Astrocyte (in vitro differentiated cells and primary cell): Measurements from ENCODE around the gene AUTS2. TPM values are rescaled to one million over a fixed set of nuclear protein-coding genes. Genes with fewer than 3 reads are reported as not detected.

Source experiments
- DNase-seq: peaks from one replicate; pipeline ENCODE4 v3.0.0-alpha.2; 2010; ENCODE audit warnings: low read depth
- FAIRE-seq: peaks from 2 replicates; lab custom pipeline; 2011; peaks lifted over from hg19 to GRCh38; lab: Jason Lieb, UNC
- H2AFZ ChIP-seq: 2 replicates; pipeline ENCODE4 v1.6.0; 2012; ENCODE audit warnings: low read depth, low read length, inconsistent platforms
- H3K27ac ChIP-seq: 2 replicates; pipeline ENCODE4 v1.5.1; 2011; ENCODE audit warnings: low read depth, low read length, inconsistent platforms
- H3K27me3 ChIP-seq: 2 replicates; pipeline ENCODE4 v1.6.0; 2011; ENCODE audit warnings: low read length, inconsistent platforms; ENCODE audit not compliant: insufficient read depth
- H3K36me3 ChIP-seq: 2 replicates; pipeline ENCODE4 v1.5.1; 2011; ENCODE audit warnings: low read length, inconsistent platforms; ENCODE audit not compliant: insufficient read depth
- H3K4me1 ChIP-seq: 2 replicates; pipeline ENCODE4 v1.5.1; 2011; ENCODE audit warnings: low read length, inconsistent platforms; ENCODE audit not compliant: insufficient read depth
- H3K4me2 ChIP-seq: 2 replicates; pipeline ENCODE4 v1.6.0; 2012; ENCODE audit warnings: low read length, inconsistent platforms
- H3K4me3 ChIP-seq: 2 replicates; pipeline ENCODE4 v1.5.1; 2011; ENCODE audit warnings: low read depth, mild to moderate bottlenecking, low read length, inconsistent platforms; ENCODE audit not compliant: insufficient read depth
- H3K79me2 ChIP-seq: 2 replicates; pipeline ENCODE4 v1.6.0; 2012; ENCODE audit warnings: mild to moderate bottlenecking, low read length, inconsistent platforms; ENCODE audit not compliant: insufficient read depth
- H3K9ac ChIP-seq: 2 replicates; pipeline ENCODE4 v1.6.0; 2012; ENCODE audit warnings: mild to moderate bottlenecking, low read length, inconsistent platforms
- H3K9me3 ChIP-seq: 2 replicates; pipeline ENCODE4 v1.5.1; 2012; ENCODE audit warnings: low read depth, mild to moderate bottlenecking, low read length, inconsistent platforms; ENCODE audit not compliant: insufficient read depth
- H4K20me1 ChIP-seq: 2 replicates; pipeline ENCODE4 v1.6.0; 2012; ENCODE audit warnings: low read length, inconsistent platforms; ENCODE audit not compliant: insufficient read depth
- H3K27ac Mint-ChIP-seq: one replicate; pipeline ENCODE4 v1.8.0; 2021; ENCODE audit warnings: mild to moderate bottlenecking, mixed read lengths; ENCODE audit not compliant: unreplicated experiment
- H3K27me3 Mint-ChIP-seq: one replicate; pipeline ENCODE4 v1.8.0; 2021; ENCODE audit warnings: low read depth, mixed read lengths; ENCODE audit not compliant: unreplicated experiment
- H3K36me3 Mint-ChIP-seq: one replicate; pipeline ENCODE4 v1.8.0; 2021; ENCODE audit warnings: low read depth, mixed read lengths; ENCODE audit not compliant: unreplicated experiment
- H3K4me1 Mint-ChIP-seq: one replicate; pipeline ENCODE4 v1.8.0; 2021; ENCODE audit warnings: low read depth, mixed read lengths; ENCODE audit not compliant: unreplicated experiment
- H3K4me3 Mint-ChIP-seq: one replicate; pipeline ENCODE4 v1.8.0; 2021; ENCODE audit warnings: mild to moderate bottlenecking, moderate library complexity, mixed read lengths; ENCODE audit not compliant: unreplicated experiment
- H3K9me3 Mint-ChIP-seq: one replicate; pipeline ENCODE4 v1.8.0; 2021; ENCODE audit warnings: mild to moderate bottlenecking, mixed read lengths; ENCODE audit not compliant: unreplicated experiment
- EZH2 ChIP-seq: IDR thresholded peaks from 2 replicates; pipeline ENCODE4 v1.6.1; 2012; ENCODE audit warnings: mild to moderate bottlenecking, low read length, inconsistent platforms; ENCODE audit not compliant: insufficient read depth
- total RNA-seq: library from RNA; stranded (reverse); gene quantifications from 2 replicates; pipeline ENCODE4 v1.2.1, GENCODE V29; 2021
- TF ChIP-seq, protein P1 (sequence below): IDR thresholded peaks from 2 replicates; pipeline ENCODE4 v1.5.1; 2011; ENCODE audit warnings: low read depth, mild to moderate bottlenecking, inconsistent platforms, low read length, moderate library complexity; ENCODE audit not compliant: insufficient read depth

AUTS2 gene
- total RNA-seq, 1 donor from 2014 or later, result 73.2 TPM

DNA sequence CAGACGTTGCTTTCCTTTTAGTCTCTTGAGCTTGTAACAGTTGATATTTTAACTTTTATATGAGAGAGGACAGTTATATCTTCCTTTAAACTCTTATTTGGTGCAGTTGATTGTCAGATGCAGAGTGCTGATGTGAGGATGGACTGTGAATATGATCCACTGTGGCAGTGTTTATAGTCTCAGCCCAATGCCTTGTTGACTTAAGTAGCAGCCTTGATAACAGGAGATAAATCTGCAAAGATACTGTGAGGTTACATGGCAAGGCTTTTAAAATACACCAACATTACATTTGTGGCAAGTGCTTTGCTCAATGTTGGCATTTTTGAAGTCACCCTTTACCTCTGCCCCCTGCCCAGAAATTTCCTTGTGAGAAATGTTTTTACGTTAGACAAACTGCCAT is 206.7 kb downstream of the AUTS2 start:
- Histone ChIP-seq H3K4me1 (peaks cover 3% of the 10 kb centered on the region), H3K36me3 (no peaks in the 10 kb centered on the region), H4K20me1 (peaks cover 50% of the 10 kb centered on the region), H3K9ac (no peak overlapping the region), H3K27me3 (no peaks in the 10 kb centered on the region), H3K9me3 (no peaks in the 10 kb centered on the region), H3K79me2 (no peaks in the 10 kb centered on the region), H3K4me3 (no peak overlapping the region), H2AFZ (no peak overlapping the region), H3K27ac (no peak overlapping the region), H3K4me2 (no peak overlapping the region)
- no peak for TF ChIP-seq EZH2
- TF ChIP-seq, protein P1, sequence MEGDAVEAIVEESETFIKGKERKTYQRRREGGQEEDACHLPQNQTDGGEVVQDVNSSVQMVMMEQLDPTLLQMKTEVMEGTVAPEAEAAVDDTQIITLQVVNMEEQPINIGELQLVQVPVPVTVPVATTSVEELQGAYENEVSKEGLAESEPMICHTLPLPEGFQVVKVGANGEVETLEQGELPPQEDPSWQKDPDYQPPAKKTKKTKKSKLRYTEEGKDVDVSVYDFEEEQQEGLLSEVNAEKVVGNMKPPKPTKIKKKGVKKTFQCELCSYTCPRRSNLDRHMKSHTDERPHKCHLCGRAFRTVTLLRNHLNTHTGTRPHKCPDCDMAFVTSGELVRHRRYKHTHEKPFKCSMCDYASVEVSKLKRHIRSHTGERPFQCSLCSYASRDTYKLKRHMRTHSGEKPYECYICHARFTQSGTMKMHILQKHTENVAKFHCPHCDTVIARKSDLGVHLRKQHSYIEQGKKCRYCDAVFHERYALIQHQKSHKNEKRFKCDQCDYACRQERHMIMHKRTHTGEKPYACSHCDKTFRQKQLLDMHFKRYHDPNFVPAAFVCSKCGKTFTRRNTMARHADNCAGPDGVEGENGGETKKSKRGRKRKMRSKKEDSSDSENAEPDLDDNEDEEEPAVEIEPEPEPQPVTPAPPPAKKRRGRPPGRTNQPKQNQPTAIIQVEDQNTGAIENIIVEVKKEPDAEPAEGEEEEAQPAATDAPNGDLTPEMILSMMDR, result no peak
- no peaks in the 10 kb centered on the region for H3K9me3 Mint-ChIP-seq
- H3K4me3 Mint-ChIP-seq, result no peak overlapping the region
- H3K27ac Mint-ChIP-seq, result no peak overlapping the region
- FAIRE-seq (no peak), DNase-seq (no peak)
- H3K36me3 Mint-ChIP-seq, result no peaks in the 10 kb centered on the region
- peaks cover 29% of the 10 kb centered on the region for H3K4me1 Mint-ChIP-seq
- no peaks in the 10 kb centered on the region for H3K27me3 Mint-ChIP-seq

DNA sequence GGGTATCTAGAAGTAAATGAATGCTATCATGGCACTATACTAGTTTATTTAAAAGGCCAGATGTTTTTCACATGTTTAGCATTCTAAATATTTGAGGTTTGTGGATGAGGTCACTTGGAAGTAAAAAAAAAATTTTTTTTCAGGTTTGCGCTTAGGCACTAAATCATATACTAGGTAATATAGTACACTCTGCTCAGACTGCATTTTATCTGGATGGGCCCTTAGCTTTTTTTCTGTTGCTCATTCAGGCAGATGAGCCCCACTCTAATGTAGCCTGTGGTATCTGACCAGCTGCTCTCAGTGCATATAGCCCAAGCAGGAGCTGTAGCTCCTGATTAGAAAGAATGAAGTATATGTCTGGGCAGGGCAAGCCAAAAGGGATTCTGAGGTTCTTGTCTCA is 210.1 kb downstream of the AUTS2 start:
- DNase-seq, result peak; percentile 63
- no peak overlapping the region for H3K4me2 ChIP-seq
- H3K4me1 Mint-ChIP-seq, result peaks cover 7% of the 10 kb centered on the region
- no peaks in the 10 kb centered on the region for H3K9me3 ChIP-seq
- H3K79me2 ChIP-seq, result no peaks in the 10 kb centered on the region
- H3K9me3 Mint-ChIP-seq, result no peaks in the 10 kb centered on the region
- H3K36me3 ChIP-seq, result no peaks in the 10 kb centered on the region
- no peak overlapping the region for H3K9ac ChIP-seq
- no peaks in the 10 kb centered on the region for H3K27me3 ChIP-seq
- peaks cover 3% of the 10 kb centered on the region for H3K4me1 ChIP-seq
- peaks cover 28% of the 10 kb centered on the region for H4K20me1 ChIP-seq
- no peak overlapping the region for H2AFZ ChIP-seq
- H3K27me3 Mint-ChIP-seq, result no peaks in the 10 kb centered on the region
- H3K36me3 Mint-ChIP-seq, result no peaks in the 10 kb centered on the region
- no peak overlapping the region for H3K27ac ChIP-seq
- FAIRE-seq, result no peak
- H3K4me3 Mint-ChIP-seq, result no peak overlapping the region
- peak overlapping the region; percentile 15 for H3K27ac Mint-ChIP-seq
- no peak overlapping the region for H3K4me3 ChIP-seq
- no peak for TF ChIP-seq EZH2
- TF ChIP-seq, protein P1, result no peak

DNA sequence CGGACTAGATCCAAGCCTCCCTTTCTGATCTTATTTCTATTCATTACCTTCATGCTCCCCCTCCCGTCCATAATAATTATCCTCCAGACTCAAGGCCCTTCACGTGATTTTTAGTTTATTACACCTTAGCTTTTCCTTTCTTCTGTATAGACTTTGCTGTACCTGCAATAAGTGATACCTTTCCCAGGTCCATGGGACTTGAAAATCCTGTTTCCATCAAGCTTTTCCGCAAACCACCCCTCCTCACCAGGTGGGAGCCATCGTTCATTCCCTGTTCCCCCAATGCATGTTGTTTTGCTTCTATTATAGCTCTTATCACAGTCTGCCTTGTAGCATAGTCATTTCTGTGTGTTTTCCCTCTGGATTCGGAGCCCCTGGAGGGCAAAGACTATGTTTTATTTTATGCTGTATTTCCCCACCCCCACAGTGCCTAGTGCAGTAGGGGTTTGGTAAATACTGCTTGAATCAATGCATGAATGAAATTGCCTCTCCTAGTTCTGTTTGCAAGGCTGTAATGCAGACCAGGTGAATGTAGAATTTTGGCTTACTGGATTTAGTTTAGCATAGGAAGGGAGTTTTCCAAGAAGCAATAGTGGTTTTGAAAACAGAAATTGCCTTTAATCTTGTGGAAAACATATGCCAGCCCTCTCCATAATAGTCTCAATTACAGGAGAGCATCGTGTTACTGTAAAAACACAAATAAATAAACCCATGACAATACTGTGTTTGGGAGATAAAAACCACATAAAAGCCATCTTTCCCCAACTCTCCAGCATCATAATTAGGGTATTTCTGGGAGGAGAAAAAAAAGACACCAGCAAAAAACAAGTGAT is 213.4 kb downstream of the AUTS2 start:
- no peaks in the 10 kb centered on the region for H3K27me3 ChIP-seq
- Mint-ChIP-seq H3K4me3 (no peak overlapping the region), H3K27ac (no peak overlapping the region), H3K36me3 (no peaks in the 10 kb centered on the region), H3K27me3 (no peaks in the 10 kb centered on the region), H3K4me1 (peaks cover 17% of the 10 kb centered on the region), H3K9me3 (no peaks in the 10 kb centered on the region)
- H3K36me3 ChIP-seq, result no peaks in the 10 kb centered on the region
- peaks cover 30% of the 10 kb centered on the region for H4K20me1 ChIP-seq
- FAIRE-seq (no peak), DNase-seq (no peak)
- no peak overlapping the region for H3K9ac ChIP-seq
- H3K9me3 ChIP-seq, result no peaks in the 10 kb centered on the region
- no peak overlapping the region for H3K27ac ChIP-seq
- H2AFZ ChIP-seq, result no peak overlapping the region
- H3K4me1 ChIP-seq, result peaks cover 11% of the 10 kb centered on the region
- no peak overlapping the region for H3K4me3 ChIP-seq
- H3K4me2 ChIP-seq, result no peak overlapping the region
- no peak for TF ChIP-seq EZH2
- TF ChIP-seq, protein P1, result no peak
- no peaks in the 10 kb centered on the region for H3K79me2 ChIP-seq
